BLaER1 treated with 17β-estradiol and CSF1 and Interleukin-3, amounts not matched to agents 10 nM and 100 nM (cell line): ENCODE results near the gene PADI3.
A peak's percentile ranks its signal among the peaks of the same experiment; 100 is the strongest.

Experiments used
- H3K27ac ChIP-seq, 11 experiments: shearing (Covaris generic); formaldehyde crosslinking; 2 replicates each; pipeline ENCODE4 v1.8.1; 2022
- H3K27me3 ChIP-seq, 11 experiments: shearing (Covaris generic); formaldehyde crosslinking; 2 replicates each; pipeline ENCODE4 v1.8.1; 2022
- H3K36me3 ChIP-seq, 11 experiments: shearing (Covaris generic); formaldehyde crosslinking; 2 replicates each; pipeline ENCODE4 v1.8.1; 2022
- H3K4me1 ChIP-seq, 10 experiments: shearing (Covaris generic); formaldehyde crosslinking; 2 replicates each; pipeline ENCODE4 v1.8.1; 2022
- H3K4me2 ChIP-seq, 11 experiments: shearing (Covaris generic); formaldehyde crosslinking; 2 replicates each; pipeline ENCODE4 v1.8.1; 2022
- H3K4me3 ChIP-seq, 10 experiments: shearing (Covaris generic); formaldehyde crosslinking; 2 replicates each; pipeline ENCODE4 v1.8.1; 2022
- H3K9ac ChIP-seq, 11 experiments: shearing (Covaris generic); formaldehyde crosslinking; 2 replicates each; pipeline ENCODE4 v1.8.1; 2022
- H3K9me3 ChIP-seq, 11 experiments: shearing (Covaris generic); formaldehyde crosslinking; replicated peaks in 1 of 11; 2 replicates each; pipeline ENCODE4 v1.8.1; 2022
- H4K20me1 ChIP-seq, 11 experiments: shearing (Covaris generic); formaldehyde crosslinking; 2 replicates each; pipeline ENCODE4 v1.8.1; 2022
- Cebpa-rat ChIP-seq, 11 experiments: shearing (Covaris generic); IDR thresholded peaks; 2 replicates each; pipeline ENCODE4 v1.8.1; 2022

PADI3 gene

DNA sequence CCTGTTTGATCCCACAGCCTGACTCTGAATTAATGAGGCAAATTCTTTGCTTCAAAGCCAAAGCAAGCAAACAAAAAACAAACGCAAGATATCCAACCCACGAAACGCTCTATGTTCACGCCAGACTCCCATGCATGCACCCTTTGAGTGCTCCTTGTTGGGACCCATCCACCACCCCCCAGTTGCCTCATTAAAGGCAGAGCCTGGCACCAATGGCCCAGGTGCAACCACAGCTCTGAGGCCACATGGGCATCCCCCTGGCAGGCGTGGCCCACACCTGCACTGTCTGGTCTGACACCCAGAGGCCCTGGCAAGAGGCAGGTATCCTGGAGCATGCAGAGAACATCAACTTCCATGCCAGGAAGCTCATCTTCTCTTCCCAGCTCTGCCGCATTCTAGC is 58.0 kb downstream of the PADI3 start:
- TF ChIP-seq Cebpa-rat (IDR thresholded peaks at IDR 0.05), result no peak
- H4K20me1 ChIP-seq, result no peaks in the 10 kb centered on the region

DNA sequence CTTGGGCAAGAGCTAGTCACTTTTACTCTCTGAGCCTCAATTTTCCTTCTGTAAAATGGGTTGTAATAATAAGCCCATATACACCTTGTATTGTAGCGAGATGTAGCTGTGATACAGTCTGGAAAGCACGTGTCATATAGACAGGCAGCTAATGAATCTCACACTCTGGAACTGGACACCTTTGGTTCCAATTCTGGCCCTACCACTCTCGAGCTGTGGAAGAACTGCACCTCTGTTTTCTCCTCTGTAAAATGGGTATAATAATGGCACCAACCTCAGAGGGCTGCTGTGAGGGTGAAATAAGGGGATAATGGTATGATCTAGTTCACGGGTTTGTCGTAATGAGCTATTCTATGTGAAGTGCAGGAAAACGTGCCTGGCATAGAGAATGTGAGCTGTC is 58.4 kb downstream of the PADI3 start:
- H3K36me3 ChIP-seq, result no peaks in the 10 kb centered on the region
- H4K20me1 ChIP-seq, result no peaks in the 10 kb centered on the region
- H3K27ac ChIP-seq, result no peak overlapping the region; a peak in 1 of 22 replicates
- H3K9me3 ChIP-seq, result peaks cover 8 to 15% (median 13%) of the 10 kb centered on the region in 11 experiments
- H3K4me2 ChIP-seq, result no peak overlapping the region
- no peak for TF ChIP-seq Cebpa-rat (IDR thresholded peaks at IDR 0.05)
- H3K9ac ChIP-seq, result no peak overlapping the region
- H3K4me3 ChIP-seq, result no peak overlapping the region
- peaks cover 13 to 65% (median 35%) of the 10 kb centered on the region in 10 experiments for H3K4me1 ChIP-seq
- H3K27me3 ChIP-seq, result no peaks in the 10 kb centered on the region

More for the DNA sequence above, 58.0 kb downstream of the PADI3 start:
- peaks cover 13 to 60% (median 32%) of the 10 kb centered on the region in 10 experiments for H3K4me1 ChIP-seq
- H3K27me3 ChIP-seq, result no peaks in the 10 kb centered on the region
- peaks cover 12 to 19% (median 17%) of the 10 kb centered on the region in 11 experiments for H3K9me3 ChIP-seq
- no peak overlapping the region for H3K4me2 ChIP-seq
- no peak overlapping the region for H3K9ac ChIP-seq
- H3K36me3 ChIP-seq, result no peaks in the 10 kb centered on the region
- no peak overlapping the region for H3K27ac ChIP-seq
- H3K4me3 ChIP-seq, result no peak overlapping the region

DNA sequence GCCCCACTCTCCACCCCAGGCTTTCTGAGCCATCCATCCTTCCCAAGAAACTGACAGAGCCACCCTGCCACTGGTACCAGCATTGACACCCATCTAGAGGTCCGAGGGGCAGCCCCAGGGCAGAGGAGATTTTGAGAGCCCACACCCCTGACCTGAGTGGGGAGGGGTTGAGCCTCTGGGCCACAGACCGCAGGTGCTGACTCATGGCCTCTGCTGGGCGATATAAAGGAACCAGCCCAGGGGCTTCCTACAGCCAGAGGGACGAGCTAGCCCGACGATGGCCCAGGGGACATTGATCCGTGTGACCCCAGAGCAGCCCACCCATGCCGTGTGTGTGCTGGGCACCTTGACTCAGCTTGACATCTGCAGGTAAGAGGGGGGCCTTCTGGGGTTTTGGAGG is 59.0 kb downstream of the PADI3 start, which contains the start of gene PADI4:
Gene PADI4 (plus strand): TSS at position 252 of the 400 bp plus-strand sequence. CDS start 26 bp downstream, at position 278.
- no peak for TF ChIP-seq Cebpa-rat (IDR thresholded peaks at IDR 0.05)

DNA sequence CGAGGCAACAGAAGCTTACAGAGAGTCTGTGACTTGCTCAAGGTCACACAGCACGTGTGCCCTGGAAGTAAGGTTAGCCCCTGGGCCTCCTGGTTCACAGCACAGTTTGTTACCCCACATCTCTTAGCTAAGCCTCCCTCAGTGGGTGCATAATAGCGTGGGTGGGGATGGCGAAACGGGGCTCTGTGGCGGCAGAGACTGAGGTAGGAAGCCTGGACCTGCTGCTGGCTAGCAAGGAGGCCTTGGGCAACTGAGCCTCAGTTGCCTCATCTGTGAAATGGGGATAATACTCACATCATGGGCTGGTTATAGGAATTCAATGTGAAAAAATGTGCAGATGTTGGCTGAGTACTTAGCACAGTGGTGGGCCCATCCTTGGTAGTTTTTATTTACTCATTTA is 59.7 kb downstream of the PADI3 start:
- peaks cover 13 to 68% (median 36%) of the 10 kb centered on the region in 10 experiments for H3K4me1 ChIP-seq
- H3K4me3 ChIP-seq, result peak overlapping the region in 1 of 10 experiments; percentile 17; a peak in 1 of 20 replicates
- peak overlapping the region in 1 of 11 experiments; percentile 27; a peak in 3 of 22 replicates for H3K9ac ChIP-seq
- H3K36me3 ChIP-seq, result no peaks in the 10 kb centered on the region
- peaks cover 0 to 2% (median under 1%) of the 10 kb centered on the region in 11 experiments; a peak in 8 of 22 replicates for H3K9me3 ChIP-seq
- H3K27me3 ChIP-seq, result no peaks in the 10 kb centered on the region
- no peak for TF ChIP-seq Cebpa-rat (IDR thresholded peaks at IDR 0.05)
- no peaks in the 10 kb centered on the region for H4K20me1 ChIP-seq
- H3K4me2 ChIP-seq, result peak overlapping the region in 6 of 11 experiments; percentile 21 to 54 (median 26); a peak in 7 of 22 replicates
- H3K27ac ChIP-seq, result peak overlapping the region in 3 of 11 experiments; percentile 22 to 47 (median 24); a peak in 3 of 22 replicates

More for the DNA sequence above, 59.0 kb downstream of the PADI3 start, which contains the start of gene PADI4:
- peaks cover 2 to 9% (median 7%) of the 10 kb centered on the region in 11 experiments for H3K9me3 ChIP-seq
- peak within 1 kb of the TSS in 1 of 11 experiments; percentile 27; a peak in 3 of 22 replicates for H3K9ac ChIP-seq
- no peaks in the 10 kb centered on the region for H3K27me3 ChIP-seq
- H4K20me1 ChIP-seq, result no peaks in the 10 kb centered on the region
- peak within 1 kb of the TSS in 6 of 11 experiments; percentile 10 to 47 (median 23); a peak in 7 of 22 replicates for H3K27ac ChIP-seq
- peak within 1 kb of the TSS in 1 of 10 experiments; percentile 17; a peak in 1 of 20 replicates for H3K4me3 ChIP-seq
- peak within 1 kb of the TSS in 10 of 11 experiments; percentile 0 to 54 (median 26); a peak in 9 of 22 replicates for H3K4me2 ChIP-seq
- no peaks in the 10 kb centered on the region for H3K36me3 ChIP-seq
- peaks cover 13 to 69% (median 36%) of the 10 kb centered on the region in 10 experiments for H3K4me1 ChIP-seq

DNA sequence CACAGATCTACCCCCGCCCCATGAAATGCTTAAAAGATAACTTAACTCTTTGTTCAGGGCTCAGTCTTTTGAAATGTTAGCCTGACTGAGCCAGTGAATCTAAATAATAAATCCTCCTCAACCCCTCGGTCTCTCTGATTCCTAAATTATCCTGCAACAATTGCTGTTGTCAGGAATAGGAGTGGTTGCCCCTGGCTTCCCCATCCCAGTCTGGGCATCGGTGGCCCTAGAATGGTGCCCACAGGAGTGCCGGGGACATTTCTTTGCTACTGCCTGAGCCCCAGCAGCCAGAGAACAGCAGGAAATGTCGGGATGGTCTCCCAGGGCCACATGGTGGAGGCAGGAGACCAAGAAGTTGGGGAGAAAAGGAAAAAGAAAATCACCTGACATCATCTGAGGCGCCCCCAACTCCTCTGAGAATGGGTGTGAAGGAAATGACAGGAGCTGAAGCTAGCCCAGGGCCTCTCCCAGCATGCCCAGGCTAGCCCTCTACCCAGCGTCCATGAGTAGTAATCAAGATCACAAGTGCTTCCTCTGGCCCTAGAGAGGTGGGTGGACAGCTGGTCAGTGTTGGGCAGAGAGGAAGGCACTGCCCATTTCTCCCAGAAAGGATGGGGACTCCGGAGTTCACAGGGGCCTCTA is 60.6 kb downstream of the PADI3 start:
- Histone ChIP-seq H4K20me1 (no peaks in the 10 kb centered on the region), H3K4me3 (no peak overlapping the region), H3K9ac (no peak overlapping the region; a peak in 1 of 22 replicates), H3K36me3 (no peaks in the 10 kb centered on the region), H3K4me2 (peak overlapping the region in 9 of 11 experiments; percentile 5 to 46 (median 24); a peak in 13 of 22 replicates), H3K27me3 (no peaks in the 10 kb centered on the region), H3K27ac (peak overlapping the region in 4 of 11 experiments; percentile 15 to 43 (median 30); a peak in 6 of 22 replicates), H3K4me1 (peaks cover 5 to 67% (median 28%) of the 10 kb centered on the region in 10 experiments), H3K9me3 (no peaks in the 10 kb centered on the region)
- no peak for TF ChIP-seq Cebpa-rat (IDR thresholded peaks at IDR 0.05)

DNA sequence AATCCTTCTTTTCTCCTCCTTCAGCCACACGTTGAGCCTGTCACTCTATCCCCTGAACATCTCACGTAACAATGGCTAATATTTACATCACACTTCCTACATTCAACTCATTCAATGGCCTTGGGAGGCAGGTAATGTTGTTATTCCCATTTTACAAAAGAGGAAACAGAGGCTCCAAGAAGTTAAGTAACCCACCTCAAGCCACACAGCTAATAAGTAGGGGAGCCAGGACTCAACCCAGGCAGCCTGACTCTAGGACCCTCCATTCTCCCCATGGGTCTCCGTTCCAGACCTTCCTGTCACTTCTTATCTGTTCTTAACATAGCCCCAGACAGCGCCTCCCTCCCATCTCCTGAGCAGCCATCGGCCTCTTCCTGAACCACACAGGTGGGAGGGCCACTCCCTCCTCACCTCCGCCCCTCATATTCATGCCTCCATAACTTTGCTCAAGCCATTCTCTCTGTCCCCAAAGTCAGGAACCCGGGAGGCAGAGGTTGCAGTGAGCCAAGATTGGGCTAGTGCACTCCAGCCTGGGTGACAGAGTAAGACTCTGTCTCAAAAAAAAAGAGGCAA is 61.3 kb downstream of the PADI3 start:
- peak overlapping the region in 8 of 11 experiments; percentile 4 to 46 (median 25); a peak in 7 of 22 replicates for H3K4me2 ChIP-seq
- no peak overlapping the region for H3K9ac ChIP-seq
- H3K27ac ChIP-seq, result peak overlapping the region in 2 of 11 experiments; percentile 23 to 38; a peak in 4 of 22 replicates

DNA sequence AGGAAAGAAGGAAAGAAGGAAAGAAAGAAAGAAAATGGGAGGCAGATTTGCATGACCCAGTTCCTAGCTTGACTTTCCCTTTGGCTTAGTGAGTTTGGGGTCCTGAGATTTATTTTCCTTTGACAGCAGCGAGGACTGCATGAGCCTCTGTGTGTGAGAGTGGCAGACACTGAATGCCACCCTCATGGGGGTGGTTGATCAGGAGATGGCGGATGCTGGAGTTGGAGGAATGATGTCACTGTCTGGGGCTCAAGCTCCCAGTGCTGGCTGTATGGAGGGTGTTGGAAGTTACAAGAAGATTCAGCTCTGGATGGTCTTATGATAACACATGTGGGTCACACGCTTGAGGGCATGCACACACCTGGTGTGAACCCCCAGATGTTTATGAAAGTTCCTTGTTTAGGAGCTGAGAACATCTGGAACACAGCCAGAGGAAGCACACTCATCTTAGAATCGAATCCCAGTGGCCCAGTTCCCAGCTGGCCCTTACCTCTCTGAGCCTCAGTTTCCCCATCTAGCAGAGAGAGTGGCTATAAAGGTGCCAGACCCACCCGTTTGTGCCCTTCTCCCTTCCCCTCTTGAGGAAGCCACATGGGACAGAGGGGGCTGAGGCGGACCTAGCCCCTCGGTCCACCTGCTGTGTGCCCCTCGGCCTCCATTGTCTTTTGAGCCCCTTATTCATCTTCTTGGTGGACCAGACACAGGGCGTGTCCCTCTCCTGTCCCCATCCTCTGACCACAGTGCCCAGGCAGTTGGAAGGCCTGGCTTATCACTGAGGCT is 64.8 kb downstream of the PADI3 start:
- peaks cover 0 to 51% (median 20%) of the 10 kb centered on the region in 10 experiments; a peak in 16 of 20 replicates for H3K4me1 ChIP-seq
- no peak overlapping the region for H3K4me2 ChIP-seq
- H4K20me1 ChIP-seq, result no peaks in the 10 kb centered on the region
- TF ChIP-seq Cebpa-rat (IDR thresholded peaks at IDR 0.05), result no peak
- no peak overlapping the region for H3K4me3 ChIP-seq
- no peak overlapping the region for H3K9ac ChIP-seq
- no peaks in the 10 kb centered on the region for H3K36me3 ChIP-seq
- H3K9me3 ChIP-seq, result no peaks in the 10 kb centered on the region
- H3K27me3 ChIP-seq, result no peaks in the 10 kb centered on the region
- no peak overlapping the region for H3K27ac ChIP-seq

More for the DNA sequence above, 61.3 kb downstream of the PADI3 start:
- Histone ChIP-seq H3K4me3 (no peak overlapping the region), H3K4me1 (peaks cover 0 to 63% (median 22%) of the 10 kb centered on the region in 10 experiments; a peak in 17 of 20 replicates), H3K9me3 (no peaks in the 10 kb centered on the region), H4K20me1 (no peaks in the 10 kb centered on the region), H3K27me3 (no peaks in the 10 kb centered on the region), H3K36me3 (no peaks in the 10 kb centered on the region)
- TF ChIP-seq Cebpa-rat (IDR thresholded peaks at IDR 0.05), result no peak

DNA sequence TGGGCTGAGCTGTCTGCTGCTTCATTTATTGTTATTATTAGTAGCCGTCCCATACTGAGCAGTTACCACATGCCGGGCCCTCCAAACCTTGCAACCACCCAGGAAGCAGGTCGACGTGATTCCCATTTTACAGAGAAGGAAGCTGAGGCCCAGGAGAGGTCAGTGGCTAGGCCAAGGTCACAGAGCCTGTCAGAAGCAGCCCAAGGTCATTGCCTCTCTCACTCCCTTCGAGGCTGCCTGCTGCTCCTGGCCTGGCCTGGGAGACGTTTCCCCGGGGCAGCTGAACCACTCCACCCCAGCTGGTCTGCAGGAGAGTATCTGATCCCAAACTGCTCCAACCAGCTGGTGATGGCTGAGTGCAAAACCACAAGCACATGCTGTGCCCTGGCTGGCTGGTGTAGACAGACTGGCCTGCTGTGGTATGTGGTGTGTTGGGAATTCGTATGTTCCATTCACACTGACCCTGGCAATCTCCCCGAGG is 65.6 kb downstream of the PADI3 start:
- Histone ChIP-seq H3K9me3 (0 out of 22 replicates have a peak, but pooled peaks cover 0 to under 1% (median 0%) of the 10 kb centered on the region in 11 experiments), H3K36me3 (no peaks in the 10 kb centered on the region), H4K20me1 (no peaks in the 10 kb centered on the region), H3K27ac (no peak overlapping the region), H3K4me3 (no peak overlapping the region), H3K27me3 (no peaks in the 10 kb centered on the region), H3K4me1 (peaks cover 0 to 43% (median 14%) of the 10 kb centered on the region in 10 experiments; a peak in 16 of 20 replicates), H3K4me2 (no peak overlapping the region), H3K9ac (no peak overlapping the region)
- TF ChIP-seq Cebpa-rat (IDR thresholded peaks at IDR 0.05), result no peak
